HG03571 (cell line): Measurements from ENCODE around the gene HK1.

Experiments
- ATAC-seq: cut with Tn5 transposase; IDR thresholded peaks from one replicate; pipeline ENCODE4 v1.9.1; 2021; ENCODE audit not compliant: unreplicated experiment

HK1 gene

GRCh38 chr10:69416695-69417094, 138.4 kb downstream of the HK1 start, which contains the start of gene TACR2:
TSS of gene TACR2 (minus strand) at chr10:69416918. CDS start at chr10:69416323, 595 bp downstream.
- no peak for ATAC-seq

DNA sequence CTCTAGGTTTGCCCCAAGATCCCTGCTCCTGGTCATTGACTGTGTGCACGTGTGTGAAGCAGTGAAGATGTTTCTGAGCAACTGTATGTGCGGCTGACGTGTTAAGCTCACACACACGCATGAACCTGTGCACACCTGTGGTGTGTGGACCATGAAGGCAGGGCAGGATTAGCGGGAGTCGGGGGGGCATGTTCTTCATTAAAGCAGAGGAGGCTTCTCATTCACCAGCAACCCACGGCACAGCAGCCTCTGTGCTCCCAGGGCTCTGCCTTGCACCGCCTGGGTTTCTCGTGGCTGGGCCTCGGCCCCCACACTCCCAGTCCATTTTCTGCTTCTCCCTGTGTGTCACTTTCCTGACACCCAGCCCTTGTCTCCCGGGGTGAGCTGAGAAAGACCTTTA, 139.2 kb downstream of the HK1 start:
- no peak for ATAC-seq

DNA sequence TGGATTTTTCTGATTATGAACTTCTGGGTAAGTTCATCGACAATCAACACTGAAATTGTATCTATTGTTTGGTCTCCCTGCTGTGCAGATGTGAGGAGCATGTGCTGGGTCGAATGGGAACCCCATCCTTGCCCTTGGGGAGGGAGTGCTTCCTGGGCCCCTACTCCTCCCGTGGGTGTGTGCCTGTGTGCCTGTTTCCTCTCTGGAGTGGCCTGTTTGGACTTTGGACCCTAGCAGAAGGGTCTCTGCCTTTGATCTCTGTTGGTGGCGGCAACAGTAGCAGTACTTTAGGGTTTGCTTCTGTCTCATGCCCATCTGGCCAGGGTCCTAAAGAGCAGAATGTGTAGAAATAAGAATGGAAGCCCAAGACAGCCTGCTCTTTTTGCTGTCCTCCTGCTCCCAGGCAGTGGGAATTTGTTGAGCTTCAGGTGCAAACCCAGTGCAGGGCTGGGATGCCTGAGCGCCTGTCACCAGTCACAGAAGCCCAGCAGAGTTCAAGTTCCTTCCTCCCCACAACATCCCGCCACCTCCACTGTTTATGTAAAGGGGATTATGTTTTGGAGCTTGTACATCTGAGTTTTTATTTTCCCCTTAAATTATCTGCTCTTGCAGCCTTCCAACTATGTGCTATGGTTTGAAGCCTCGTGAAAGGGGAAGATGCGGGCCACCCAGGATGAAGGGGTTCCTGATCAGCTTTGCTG, 139.9 kb downstream of the HK1 start:
- ATAC-seq, result no peak

GRCh38 chr10:69419096-69419743, 140.9 kb downstream of the HK1 start:
- no peak for ATAC-seq

DNA sequence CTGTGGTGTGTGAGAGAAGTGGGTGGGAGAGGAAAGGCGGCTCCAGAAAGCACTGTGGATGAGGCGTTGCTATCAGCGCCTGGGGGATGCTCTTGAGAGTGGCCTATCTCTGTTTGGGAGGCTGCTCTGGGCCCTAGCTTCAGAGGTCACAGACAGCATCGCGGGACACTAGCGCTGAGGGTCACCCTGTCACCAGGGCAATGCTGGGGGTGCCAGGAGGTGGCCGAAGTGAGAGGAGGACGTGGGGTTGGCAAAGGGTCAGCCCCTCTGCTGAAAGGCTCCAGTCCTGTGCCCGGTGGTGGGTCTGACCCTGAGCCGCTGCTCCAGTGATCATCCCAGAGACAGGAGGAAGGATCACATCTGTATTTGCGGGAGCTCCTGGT, 141.4 kb downstream of the HK1 start:
- ATAC-seq, result no peak

DNA sequence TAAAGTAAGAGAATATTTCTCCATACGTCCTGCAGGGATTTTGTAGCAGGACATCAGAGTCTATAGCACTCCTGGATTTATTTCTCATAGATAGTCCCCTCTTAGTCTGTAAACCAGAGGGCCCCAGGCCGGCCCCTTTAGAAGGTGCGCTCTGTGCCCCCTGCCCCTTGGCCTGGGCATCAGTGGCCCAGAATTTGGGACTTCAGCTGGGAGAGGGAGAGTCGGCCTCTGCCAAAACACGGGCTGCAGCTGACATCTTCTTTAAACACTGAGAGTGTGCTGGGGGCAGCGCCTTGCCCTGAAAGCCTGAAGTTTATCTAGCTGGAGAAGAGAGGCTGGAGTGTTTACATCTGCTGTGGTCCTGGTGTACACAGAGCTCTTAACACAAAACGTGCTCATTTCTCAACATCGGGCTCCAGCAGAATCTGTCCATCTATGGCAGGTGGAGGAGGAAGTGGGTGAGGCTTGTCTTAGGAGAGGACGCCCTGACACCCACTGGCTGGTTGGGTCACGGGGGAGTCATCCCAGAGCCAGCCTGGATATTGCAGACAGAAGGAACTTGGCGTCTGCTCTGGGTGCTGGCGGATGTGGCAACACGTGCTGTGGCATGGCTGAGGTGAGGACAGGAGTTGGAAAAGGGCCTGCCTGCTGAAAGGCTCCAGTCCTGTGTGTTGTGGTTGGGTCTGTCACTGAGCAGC, 143.5 kb downstream of the HK1 start:
- no peak for ATAC-seq

GRCh38 chr10:69422676-69423075, 144.4 kb downstream of the HK1 start:
- no peak for ATAC-seq

GRCh38 chr10:69425041-69425440, 146.7 kb downstream of the HK1 start:
- ATAC-seq, result no peak

DNA sequence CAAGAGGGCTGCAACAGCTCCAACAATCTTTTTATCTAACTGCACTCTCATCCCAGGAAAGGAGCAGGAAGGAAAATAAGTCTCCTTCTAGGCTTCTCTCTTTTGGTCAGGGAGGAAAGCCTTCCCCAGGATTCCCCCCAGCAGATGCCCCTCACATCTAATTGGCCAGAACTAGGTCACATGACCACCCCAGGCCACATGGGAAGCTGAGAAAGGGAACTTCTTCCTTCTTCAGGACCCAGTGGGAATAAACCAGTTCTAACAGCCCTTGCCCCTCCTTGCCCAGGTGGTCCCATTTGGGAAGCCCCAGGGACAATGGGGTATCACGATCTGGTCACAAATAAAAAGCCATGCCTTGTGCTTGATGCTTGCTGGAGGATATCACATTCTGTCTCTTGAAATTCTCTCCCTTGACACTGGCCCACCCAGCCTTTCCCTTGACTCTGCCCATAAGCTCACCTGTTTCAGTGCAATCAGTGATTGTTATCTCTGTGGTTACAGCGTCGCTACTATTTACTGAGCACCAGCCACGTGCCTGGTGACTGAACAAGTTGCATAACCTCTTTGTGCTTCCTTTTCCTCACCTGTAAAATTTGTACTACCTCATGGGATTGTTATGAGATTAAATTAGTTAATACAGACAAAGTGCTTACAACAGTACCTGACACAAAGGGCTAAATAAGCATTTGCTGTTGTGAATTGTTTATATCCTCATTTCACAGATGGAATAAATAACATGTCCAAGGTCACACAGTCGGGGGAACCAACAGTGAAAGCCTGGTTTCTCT, 147.4 kb downstream of the HK1 start:
- ATAC-seq, result no peak

DNA sequence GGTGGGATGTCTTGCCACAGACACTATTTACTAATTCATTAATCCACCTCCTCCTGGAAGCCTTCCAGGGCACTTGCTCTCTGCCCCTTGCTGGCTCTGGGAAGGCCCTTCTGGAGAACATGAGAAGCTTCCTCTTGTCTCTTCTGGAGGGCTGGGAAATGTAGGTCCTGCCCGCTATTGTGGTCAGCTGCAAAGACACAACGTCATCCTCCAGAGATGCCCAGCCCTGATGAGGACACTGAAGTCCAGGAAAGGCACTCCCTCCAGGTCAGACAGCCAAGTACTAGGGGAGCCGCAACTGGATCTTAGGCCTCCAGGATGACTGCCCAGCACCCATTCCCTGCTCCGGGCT, 148.1 kb downstream of the HK1 start:
- ATAC-seq, result no peak

- ATAC-seq, result no peak
Measured at GRCh38 chr10:69428165-69428564, 149.9 kb downstream of the HK1 start.

- no peak for ATAC-seq
Measured at GRCh38 chr10:69434169-69434568, 155.9 kb downstream of the HK1 start.

- no peak for ATAC-seq
Measured at GRCh38 chr10:69434926-69435325, 156.6 kb downstream of the HK1 start.

DNA sequence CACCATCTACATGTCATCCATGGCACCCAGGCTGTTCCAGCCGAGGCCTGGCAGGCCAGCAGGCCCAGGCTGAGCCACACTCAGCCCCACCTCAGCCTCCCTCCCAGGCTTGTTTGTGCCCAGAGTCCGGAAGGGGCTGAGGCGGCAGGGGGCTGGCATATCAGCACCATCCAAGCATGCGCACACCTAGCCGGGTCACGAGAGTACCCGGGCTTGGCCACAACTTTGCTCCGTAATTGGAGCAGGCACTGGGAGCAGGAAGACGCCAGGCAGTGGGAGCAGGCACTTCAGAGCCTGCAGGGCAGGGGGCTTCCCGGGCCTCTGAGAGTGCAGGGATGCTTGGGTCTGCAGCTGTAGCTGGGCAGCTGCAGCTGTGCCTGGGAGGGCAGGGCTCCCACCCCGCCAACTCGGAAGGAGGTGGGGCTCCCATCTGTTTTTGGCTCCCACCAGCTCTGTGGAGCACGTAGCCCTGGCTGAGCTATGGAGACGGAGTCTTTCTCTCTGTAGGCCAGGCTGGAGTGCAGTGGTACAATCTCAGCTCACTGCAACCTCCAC, 157.7 kb downstream of the HK1 start:
- no peak for ATAC-seq

- no peak for ATAC-seq
Measured at GRCh38 chr10:69437321-69438259, 159.3 kb downstream of the HK1 start.

GRCh38 chr10:69438536-69439349, 160.4 kb downstream of the HK1 start:
- no peak for ATAC-seq

DNA sequence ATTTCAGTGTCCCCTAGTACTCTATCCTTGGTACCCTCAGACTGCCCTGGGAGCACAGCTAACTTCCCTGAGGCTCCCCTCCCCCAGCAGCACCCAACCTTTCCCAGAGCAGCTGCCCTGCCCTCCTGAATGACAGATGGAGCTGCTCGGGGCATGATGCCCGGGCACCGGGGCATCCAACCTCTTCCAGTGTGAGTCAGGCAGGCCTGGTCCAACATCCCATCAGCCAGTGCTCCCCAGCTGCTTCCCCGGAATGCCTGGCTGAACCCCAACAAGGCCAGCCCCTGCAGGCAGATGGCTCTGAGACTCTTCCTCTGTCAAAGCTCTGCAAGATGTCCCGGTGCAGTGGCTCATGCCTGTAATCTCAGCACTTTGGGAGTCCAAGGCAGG, 161.0 kb downstream of the HK1 start:
- no peak for ATAC-seq

GRCh38 chr10:69439813-69440506, 161.7 kb downstream of the HK1 start:
- ATAC-seq, result no peak

- no peak for ATAC-seq
Measured at GRCh38 chr10:69443354-69443753, 165.1 kb downstream of the HK1 start.
